GM23338 (cell line): ENCODE results near the gene PIK3C2G. TPM values are rescaled to one million over a fixed set of nuclear protein-coding genes. Genes with fewer than 3 reads are reported as not detected.

Experiments used
- ATAC-seq: fragments of 200-7000 bp; cut with Tn5 transposase; 3 replicates; pipeline ENCODE4 v1.9.1; 2020
- DNase-seq: peaks from one replicate; pipeline ENCODE4 v3.0.0-alpha.2; 2015; ENCODE audit warnings: low spot score
- H2AFZ ChIP-seq: fragments of 200-600 bp; sonication (generic); 2 replicates; pipeline ENCODE4 v1.8.0; 2016; ENCODE audit warnings: antibody characterized with exemption, mild to moderate bottlenecking, moderate library complexity
- H3F3A ChIP-seq: fragments of 200-600 bp; sonication (generic); replicated peaks from 2 replicates; pipeline ENCODE4 v1.8.0; 2017; ENCODE audit warnings: antibody characterized with exemption, mixed run types, low read depth
- H3K27ac ChIP-seq: fragments of 200-600 bp; sonication (generic); 2 replicates; pipeline ENCODE4 v1.6.1; 2016; ENCODE audit warnings: low read depth
- H3K27me3 ChIP-seq: fragments of 200-600 bp; sonication (generic); 2 replicates; pipeline ENCODE4 v1.8.0; 2016; ENCODE audit warnings: mild to moderate bottlenecking, mixed run types, moderate library complexity; ENCODE audit not compliant: insufficient read depth
- H3K36me3 ChIP-seq: fragments of 200-600 bp; sonication (generic); 2 replicates; pipeline ENCODE4 v1.8.0; 2016; ENCODE audit warnings: mild to moderate bottlenecking; ENCODE audit not compliant: insufficient read depth
- H3K4me1 ChIP-seq: fragments of 200-600 bp; sonication (generic); 2 replicates; pipeline ENCODE4 v1.8.0; 2016; ENCODE audit warnings: mild to moderate bottlenecking, moderate library complexity; ENCODE audit not compliant: insufficient read depth
- H3K4me2 ChIP-seq: fragments of 200-600 bp; sonication (generic); 2 replicates; pipeline ENCODE4 v1.7.1; 2017; ENCODE audit warnings: mixed run types
- H3K4me3 ChIP-seq: fragments of 200-600 bp; sonication (generic); 2 replicates; pipeline ENCODE4 v1.6.1; 2016; ENCODE audit warnings: mixed run types
- H3K79me2 ChIP-seq: fragments of 200-600 bp; sonication (generic); replicated peaks from 2 replicates; pipeline ENCODE4 v1.8.0; 2017; ENCODE audit warnings: mild to moderate bottlenecking; ENCODE audit not compliant: insufficient read depth
- H3K9me2 ChIP-seq: fragments of 200-600 bp; sonication (generic); 2 replicates; pipeline ENCODE4 v1.8.0; 2017; ENCODE audit not compliant: insufficient read depth
- H4K20me1 ChIP-seq: fragments of 200-600 bp; sonication (generic); replicated peaks from 2 replicates; pipeline ENCODE4 v1.8.0; 2017; ENCODE audit warnings: mild to moderate bottlenecking; ENCODE audit not compliant: insufficient read depth
- H3K27ac Mint-ChIP-seq: 2 replicates; pipeline ENCODE4 v1.8.0; 2020; ENCODE audit warnings: inconsistent platforms, mild to moderate bottlenecking, moderate library complexity, mixed read lengths
- H3K27me3 Mint-ChIP-seq: 3 replicates; pipeline ENCODE4 v1.8.0; 2022; ENCODE audit warnings: low read depth, mild to moderate bottlenecking, moderate library complexity, mixed read lengths, inconsistent platforms; ENCODE audit not compliant: insufficient read depth, poor library complexity
- H3K36me3 Mint-ChIP-seq: 3 replicates; pipeline ENCODE4 v1.8.0; 2021; ENCODE audit warnings: low read depth, mild to moderate bottlenecking, inconsistent platforms, moderate library complexity, mixed read lengths
- H3K4me1 Mint-ChIP-seq: 3 replicates; pipeline ENCODE4 v1.8.0; 2020; ENCODE audit warnings: mild to moderate bottlenecking, inconsistent platforms, mixed read lengths
- H3K4me3 Mint-ChIP-seq: 3 replicates; pipeline ENCODE4 v1.8.0; 2021; ENCODE audit warnings: moderate library complexity, mild to moderate bottlenecking, inconsistent platforms, mixed read lengths
- H3K9me3 Mint-ChIP-seq: 3 replicates; pipeline ENCODE4 v1.8.0; 2020; ENCODE audit warnings: moderate library complexity, mild to moderate bottlenecking, inconsistent platforms, mixed read lengths
- EZH2 ChIP-seq: fragments of 200-600 bp; sonication (generic); IDR thresholded peaks from one replicate; pipeline ENCODE4 v1.8.0; 2017; ENCODE audit warnings: antibody characterized with exemption, mild to moderate bottlenecking, low read depth; ENCODE audit not compliant: unreplicated experiment
- NANOG ChIP-seq: IDR thresholded peaks from 2 replicates; pipeline ENCODE4 v1.6.1; 2016; ENCODE audit warnings: antibody characterized with exemption, borderline replicate concordance
- POLR2AphosphoS5 ChIP-seq: IDR thresholded peaks from 2 replicates; pipeline ENCODE4 v1.6.1; 2016; ENCODE audit warnings: antibody characterized with exemption, low read depth
- ZNF114 ChIP-seq: fragments of 250-450 bp; sonication (Bioruptor Pico); IDR thresholded peaks from 2 replicates; pipeline ENCODE4 v1.5.0; 2020; ENCODE audit warnings: mild to moderate bottlenecking, moderate library complexity
- ZNF331 ChIP-seq: fragments of 250-450 bp; sonication (Bioruptor Pico); IDR thresholded peaks from 2 replicates; pipeline ENCODE4 v1.5.0; 2020; ENCODE audit warnings: low read depth, mild to moderate bottlenecking, moderate library complexity
- polyA plus RNA-seq: library from polyadenylated mRNA; unstranded; fragments of >200 nt; fragmentation: Nextera tagmentation; extraction: Ambion mirVana; gene quantifications from 2 replicates; pipeline ENCODE4 v1.2.1, GENCODE V29; 2016
- total RNA-seq: library from RNA; depleted of rRNA; stranded (reverse); fragments of >200 nt; shearing (Covaris generic); gene quantifications from 2 replicates; pipeline ENCODE4 v1.2.3, GENCODE V29; 2014
- TF ChIP-seq, protein P1 (sequence below): IDR thresholded peaks from one replicate; pipeline ENCODE4 v1.6.1; 2018; ENCODE audit warnings: antibody characterized with exemption; ENCODE audit not compliant: unreplicated experiment
- TF ChIP-seq, protein P2 (sequence below): IDR thresholded peaks from 2 replicates; pipeline ENCODE4 v1.6.1; 2016; ENCODE audit warnings: antibody characterized with exemption

Gene PIK3C2G
- total and polyA plus RNA-seq, 2 experiments from 2014 or later = not detected

DNA sequence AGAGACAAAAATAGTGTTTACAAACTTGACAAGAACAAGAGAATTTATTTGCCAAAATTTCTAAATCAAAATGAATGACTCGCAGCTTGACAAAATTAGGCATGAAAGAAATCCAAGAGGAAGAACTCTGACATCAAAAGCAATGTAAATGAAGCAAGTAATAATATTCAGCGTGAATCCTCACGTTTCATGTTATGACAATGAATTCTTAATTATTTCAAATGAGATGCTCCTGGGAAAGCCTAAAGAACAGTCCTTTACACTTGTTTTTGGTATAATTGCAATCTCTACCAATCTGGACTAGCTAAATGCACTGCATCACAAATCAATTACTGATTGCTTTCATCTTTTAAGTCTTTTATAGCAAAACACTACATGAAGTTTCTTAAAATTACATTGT lies 29.1 kb downstream of the PIK3C2G start (continued):
- TF ChIP-seq, protein P1, sequence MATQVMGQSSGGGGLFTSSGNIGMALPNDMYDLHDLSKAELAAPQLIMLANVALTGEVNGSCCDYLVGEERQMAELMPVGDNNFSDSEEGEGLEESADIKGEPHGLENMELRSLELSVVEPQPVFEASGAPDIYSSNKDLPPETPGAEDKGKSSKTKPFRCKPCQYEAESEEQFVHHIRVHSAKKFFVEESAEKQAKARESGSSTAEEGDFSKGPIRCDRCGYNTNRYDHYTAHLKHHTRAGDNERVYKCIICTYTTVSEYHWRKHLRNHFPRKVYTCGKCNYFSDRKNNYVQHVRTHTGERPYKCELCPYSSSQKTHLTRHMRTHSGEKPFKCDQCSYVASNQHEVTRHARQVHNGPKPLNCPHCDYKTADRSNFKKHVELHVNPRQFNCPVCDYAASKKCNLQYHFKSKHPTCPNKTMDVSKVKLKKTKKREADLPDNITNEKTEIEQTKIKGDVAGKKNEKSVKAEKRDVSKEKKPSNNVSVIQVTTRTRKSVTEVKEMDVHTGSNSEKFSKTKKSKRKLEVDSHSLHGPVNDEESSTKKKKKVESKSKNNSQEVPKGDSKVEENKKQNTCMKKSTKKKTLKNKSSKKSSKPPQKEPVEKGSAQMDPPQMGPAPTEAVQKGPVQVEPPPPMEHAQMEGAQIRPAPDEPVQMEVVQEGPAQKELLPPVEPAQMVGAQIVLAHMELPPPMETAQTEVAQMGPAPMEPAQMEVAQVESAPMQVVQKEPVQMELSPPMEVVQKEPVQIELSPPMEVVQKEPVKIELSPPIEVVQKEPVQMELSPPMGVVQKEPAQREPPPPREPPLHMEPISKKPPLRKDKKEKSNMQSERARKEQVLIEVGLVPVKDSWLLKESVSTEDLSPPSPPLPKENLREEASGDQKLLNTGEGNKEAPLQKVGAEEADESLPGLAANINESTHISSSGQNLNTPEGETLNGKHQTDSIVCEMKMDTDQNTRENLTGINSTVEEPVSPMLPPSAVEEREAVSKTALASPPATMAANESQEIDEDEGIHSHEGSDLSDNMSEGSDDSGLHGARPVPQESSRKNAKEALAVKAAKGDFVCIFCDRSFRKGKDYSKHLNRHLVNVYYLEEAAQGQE = no peak
- TF ChIP-seq, protein P2, sequence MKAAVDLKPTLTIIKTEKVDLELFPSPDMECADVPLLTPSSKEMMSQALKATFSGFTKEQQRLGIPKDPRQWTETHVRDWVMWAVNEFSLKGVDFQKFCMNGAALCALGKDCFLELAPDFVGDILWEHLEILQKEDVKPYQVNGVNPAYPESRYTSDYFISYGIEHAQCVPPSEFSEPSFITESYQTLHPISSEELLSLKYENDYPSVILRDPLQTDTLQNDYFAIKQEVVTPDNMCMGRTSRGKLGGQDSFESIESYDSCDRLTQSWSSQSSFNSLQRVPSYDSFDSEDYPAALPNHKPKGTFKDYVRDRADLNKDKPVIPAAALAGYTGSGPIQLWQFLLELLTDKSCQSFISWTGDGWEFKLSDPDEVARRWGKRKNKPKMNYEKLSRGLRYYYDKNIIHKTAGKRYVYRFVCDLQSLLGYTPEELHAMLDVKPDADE = no peak
- TF ChIP-seq ZNF331 (CRISPR knock-in tag) (no peak), POLR2AphosphoS5 (no peak), NANOG (no peak), EZH2 (no peak)

DNA sequence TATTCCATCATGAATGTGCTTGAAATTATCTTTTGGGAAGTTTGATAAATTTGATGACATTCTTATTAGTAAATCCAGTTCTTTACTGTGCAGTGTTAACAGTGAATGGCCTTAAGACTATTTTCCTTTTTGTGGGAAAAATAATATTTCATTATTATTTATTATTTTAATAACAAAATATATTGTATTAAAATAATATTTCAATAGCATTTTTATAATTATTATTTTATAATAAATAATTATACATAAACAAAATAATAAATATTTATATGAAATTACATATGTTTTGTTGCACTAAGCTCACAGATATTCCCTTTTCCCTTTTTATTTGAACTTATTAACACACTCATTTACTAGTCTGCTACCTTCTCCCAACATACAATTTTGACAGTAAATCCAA lies 33.6 kb downstream of the PIK3C2G start:
- no peaks in the 10 kb centered on the region for H3K9me3 Mint-ChIP-seq

More for the DNA sequence above, 33.6 kb downstream of the PIK3C2G start:
- peaks cover 53% of the 10 kb centered on the region for H3K4me1 Mint-ChIP-seq
- Histone ChIP-seq H3K79me2 (no peaks in the 10 kb centered on the region), H3F3A (no peaks in the 10 kb centered on the region), H3K4me3 (no peak overlapping the region), H3K4me2 (no peak overlapping the region), H4K20me1 (no peaks in the 10 kb centered on the region), H3K27ac (no peak overlapping the region), H3K27me3 (no peaks in the 10 kb centered on the region), H3K9me2 (no peaks in the 10 kb centered on the region), H2AFZ (no peak overlapping the region), H3K4me1 (peaks cover 38% of the 10 kb centered on the region), H3K36me3 (no peaks in the 10 kb centered on the region)
- ATAC-seq (no peak), DNase-seq (no peak)
- H3K27ac Mint-ChIP-seq = no peak overlapping the region
- H3K27me3 Mint-ChIP-seq = peaks cover 2% of the 10 kb centered on the region
- no peaks in the 10 kb centered on the region for H3K36me3 Mint-ChIP-seq
- H3K4me3 Mint-ChIP-seq = no peak overlapping the region
- no peak for TF ChIP-seq ZNF114 (CRISPR knock-in tag)
- no peak for TF ChIP-seq NANOG
- no peak for TF ChIP-seq EZH2
- TF ChIP-seq, protein P2 = no peak
